Stimulated activated CD4-positive, alpha-beta T cell treated with anti-CD3 and anti-CD28 coated beads, Interleukin-2, amount 100 ng/mL, for 4 hours (primary cell): ENCODE data around the gene STPG2.
"Not testable (repeated sequence)": the region's sequence is repeated elsewhere in the genome, so short reads cannot be mapped to it uniquely, and the experiment has no call there.

Experiments used
- DNase-seq: peaks from one replicate; pipeline ENCODE4 v3.0.0-alpha.2; 2020; ENCODE audit warnings: low read depth

STPG2 gene

GRCh38 chr4:97633831-97634230, 509.4 kb downstream of the STPG2 start:
- DNase-seq = not testable (repeated sequence)

GRCh38 chr4:97627750-97628149, 515.5 kb downstream of the STPG2 start:
- no peak for DNase-seq

- no peak for DNase-seq
Observed at GRCh38 chr4:97624204-97624603, 519.1 kb downstream of the STPG2 start.

- no peak for DNase-seq
Observed at GRCh38 chr4:97605932-97606331, 537.3 kb downstream of the STPG2 start.

- DNase-seq = no peak
Observed at GRCh38 chr4:97593248-97593647, 550.0 kb downstream of the STPG2 start.

GRCh38 chr4:97590266-97590665, 553.0 kb downstream of the STPG2 start:
- DNase-seq = no peak

- no peak for DNase-seq
Observed at GRCh38 chr4:97589481-97590196, 553.6 kb downstream of the STPG2 start.

GRCh38 chr4:97587912-97588311, 555.4 kb downstream of the STPG2 start:
- no peak for DNase-seq

- no peak for DNase-seq
Observed at GRCh38 chr4:97585274-97585673, 558.0 kb downstream of the STPG2 start.

- no peak for DNase-seq
Observed at GRCh38 chr4:97582890-97583289, 560.4 kb downstream of the STPG2 start.

GRCh38 chr4:97577004-97577403, 566.3 kb downstream of the STPG2 start:
- no peak for DNase-seq

- no peak for DNase-seq
Observed at GRCh38 chr4:97560009-97560408, 583.3 kb downstream of the STPG2 start.

- DNase-seq = no peak
Observed at GRCh38 chr4:97558204-97558778, 585.0 kb downstream of the STPG2 start.

- not testable (repeated sequence) for DNase-seq
Observed at GRCh38 chr4:97550637-97551036, 592.6 kb downstream of the STPG2 start.

- DNase-seq = no peak
Observed at GRCh38 chr4:97548943-97549583, 594.2 kb downstream of the STPG2 start.

- no peak for DNase-seq
Observed at GRCh38 chr4:97548186-97548585, 595.1 kb downstream of the STPG2 start.

GRCh38 chr4:97531351-97531750, 611.9 kb downstream of the STPG2 start:
- no peak for DNase-seq

GRCh38 chr4:97530676-97531075, 612.6 kb downstream of the STPG2 start:
- DNase-seq = no peak

- DNase-seq = no peak
Observed at GRCh38 chr4:97525236-97525635, 618.0 kb downstream of the STPG2 start.

- DNase-seq = no peak
Observed at GRCh38 chr4:97517939-97518338, 625.3 kb downstream of the STPG2 start.

GRCh38 chr4:97513917-97514316, 629.4 kb downstream of the STPG2 start:
- no peak for DNase-seq
